SIG-M5 treated with dmso at 0.1 percent for 504 hours (cell line): ENCODE measurements around the gene EXD3.
"Not testable (repeated sequence)": the region's sequence is repeated elsewhere in the genome, so short reads cannot be mapped to it uniquely, and the experiment has no call there.

Experiments used
- DNase-seq: peaks from one replicate; lab custom pipeline; 2025; ENCODE audit not compliant: unreplicated experiment; lab: John Stamatoyannopoulos, UW

EXD3 gene

DNA sequence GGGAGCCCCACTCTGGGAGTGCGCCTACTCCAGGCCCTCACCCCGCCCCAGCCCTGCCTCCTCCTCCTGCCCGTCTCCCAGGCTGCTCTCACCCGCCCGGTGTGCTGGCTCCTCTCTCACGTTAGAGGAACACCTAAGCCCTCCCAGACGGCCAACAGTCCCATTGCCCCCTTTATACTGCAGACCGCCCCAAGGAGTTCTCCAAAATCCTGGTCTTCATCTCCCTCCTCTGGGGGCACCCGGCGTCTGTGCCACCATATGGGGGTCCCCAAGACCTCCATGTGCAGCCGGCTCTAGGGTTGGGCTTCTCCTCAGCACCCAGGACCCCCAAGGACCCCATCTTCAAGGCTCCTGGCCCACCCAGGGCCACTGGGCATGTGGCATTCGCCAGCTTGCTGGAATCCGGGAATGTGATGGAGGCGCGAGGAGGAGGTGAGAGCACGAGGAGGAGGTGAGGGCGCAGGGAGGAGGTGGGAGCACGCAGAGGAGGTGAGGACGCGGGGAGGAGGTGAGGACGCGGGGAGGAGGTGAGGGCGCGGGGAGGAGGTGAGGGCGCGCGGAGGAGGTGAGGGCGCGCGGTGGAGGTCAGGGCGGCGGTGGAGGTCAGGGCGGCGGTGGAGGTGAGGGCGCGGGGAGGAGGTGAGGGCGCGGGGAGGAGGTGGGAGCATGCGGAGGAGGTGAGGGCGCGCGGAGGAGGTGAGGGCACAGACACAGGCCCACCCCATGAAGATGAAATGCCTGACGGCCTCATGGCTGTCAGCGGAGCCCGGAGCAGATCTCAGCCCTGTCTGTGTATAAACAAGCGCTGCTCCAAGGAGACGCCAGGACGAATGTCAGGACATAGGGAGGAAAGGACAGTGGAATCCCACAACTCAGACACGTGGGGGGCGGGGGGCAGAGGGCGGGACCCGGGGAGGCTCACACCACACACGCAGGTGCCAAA, 41.2 kb downstream of the EXD3 start:
- DNase-seq: no peak

DNA sequence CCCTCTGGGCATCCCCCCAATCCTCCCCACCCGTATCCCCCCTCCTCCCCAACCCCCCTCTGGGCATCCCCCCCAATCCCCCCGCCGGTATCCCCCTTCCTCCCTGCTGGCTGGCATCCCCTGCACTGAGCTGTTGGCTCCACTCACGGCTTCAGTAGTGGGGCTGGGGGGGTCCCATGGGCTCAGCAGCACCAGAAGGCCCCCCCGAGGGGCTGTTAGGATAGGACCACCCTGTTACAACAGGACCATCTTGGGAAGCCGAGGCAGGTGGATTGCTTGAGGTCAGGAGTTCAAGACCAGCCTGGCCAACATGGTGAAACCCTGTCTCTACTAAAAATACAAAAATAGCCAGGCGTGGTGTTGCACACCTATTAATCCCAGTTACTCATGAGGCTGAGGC, 42.4 kb downstream of the EXD3 start:
- no peak for DNase-seq

DNA sequence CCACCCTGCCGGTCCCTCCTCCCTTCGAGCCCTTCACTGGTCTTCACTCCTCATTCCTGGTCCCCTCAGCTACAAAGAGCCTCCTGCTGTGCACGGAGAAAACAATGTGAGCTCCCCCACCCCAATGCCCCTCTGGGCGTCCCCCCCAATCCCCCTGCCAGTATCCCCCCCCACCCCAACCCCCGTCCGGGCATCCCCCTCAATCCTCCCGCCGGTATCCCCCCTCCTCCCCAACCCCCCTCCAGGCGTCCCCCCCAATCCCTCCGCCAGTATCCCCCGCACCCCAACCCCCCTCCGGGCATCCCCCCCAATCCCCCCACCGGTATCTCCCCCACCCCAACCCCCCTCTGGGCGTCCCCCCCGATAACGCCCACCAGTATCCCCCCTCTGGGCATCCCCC, 42.8 kb downstream of the EXD3 start:
- no peak for DNase-seq

DNA sequence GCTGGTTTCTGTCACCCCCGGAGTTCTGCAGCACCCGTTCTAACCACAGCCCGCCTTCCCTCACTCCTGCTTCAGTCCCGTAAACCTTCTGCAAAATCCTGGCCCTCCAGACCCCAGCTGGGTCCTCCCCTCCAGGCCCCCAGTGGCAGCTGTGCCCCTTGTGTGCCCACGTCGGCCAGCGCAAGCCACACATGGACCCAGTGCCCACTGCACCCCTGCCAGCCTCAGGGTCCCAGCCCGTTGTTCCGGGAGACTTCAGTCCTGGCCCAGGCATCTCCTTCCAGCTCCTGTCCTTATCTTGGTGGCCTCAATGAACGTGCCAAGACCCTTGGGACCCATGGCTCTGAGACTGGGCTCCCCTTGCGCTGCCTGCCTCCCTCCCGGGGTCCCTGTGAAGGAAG, 43.2 kb downstream of the EXD3 start:
- no peak for DNase-seq

DNA sequence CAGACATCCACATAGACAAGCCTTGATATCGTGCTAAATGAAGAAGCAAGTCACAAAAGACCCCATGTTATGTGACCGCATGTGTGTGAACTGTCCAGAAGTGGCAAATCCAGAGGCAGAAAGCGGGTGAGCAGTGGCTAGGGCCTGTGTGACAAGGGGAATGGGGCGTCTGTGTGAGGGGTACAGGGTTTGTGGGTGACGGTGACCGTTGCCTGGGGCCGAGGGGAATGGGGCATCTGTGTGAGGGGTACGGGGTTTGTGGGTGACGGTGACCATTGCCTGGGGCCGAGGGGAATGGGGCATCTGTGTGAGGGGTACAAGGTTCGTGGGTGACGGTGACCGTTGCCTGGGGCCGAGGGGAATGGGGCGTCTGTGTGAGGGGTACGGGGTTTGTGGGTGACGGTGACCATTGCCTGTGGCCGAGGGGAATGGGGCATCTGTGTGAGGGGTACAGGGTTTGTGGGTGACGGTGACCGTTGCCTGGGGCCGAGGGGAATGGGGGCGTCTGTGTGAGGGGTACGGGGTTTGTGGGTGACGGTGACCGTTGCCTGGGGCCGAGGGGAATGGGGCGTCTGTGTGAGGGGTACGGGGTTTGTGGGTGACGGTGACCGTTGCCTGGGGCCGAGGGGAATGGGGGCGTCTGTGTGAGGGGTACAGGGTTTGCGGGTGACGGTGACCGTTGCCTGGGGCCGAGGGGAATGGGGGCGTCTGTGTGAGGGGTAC, 44.1 kb downstream of the EXD3 start:
- not testable (repeated sequence) for DNase-seq

DNA sequence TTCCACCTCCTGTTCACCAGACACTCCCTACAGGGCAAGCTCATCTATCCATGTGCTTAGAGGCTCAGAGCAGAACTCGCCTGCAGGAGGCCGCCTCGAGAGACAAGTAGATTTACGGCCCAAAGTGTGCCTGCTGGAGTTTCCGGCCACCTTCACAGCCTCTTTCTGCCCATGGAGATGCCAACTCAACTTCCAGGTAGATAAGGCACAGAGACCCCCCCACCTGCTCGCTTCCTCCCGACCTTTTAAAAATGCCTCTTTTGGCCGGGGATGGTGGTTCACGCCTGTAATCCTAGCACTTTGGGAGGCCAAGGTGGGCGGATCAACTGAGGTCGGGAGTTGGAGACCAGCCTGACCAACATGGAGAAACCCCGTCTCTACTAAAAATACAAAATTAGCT, 46.6 kb downstream of the EXD3 start:
- DNase-seq: no peak

DNA sequence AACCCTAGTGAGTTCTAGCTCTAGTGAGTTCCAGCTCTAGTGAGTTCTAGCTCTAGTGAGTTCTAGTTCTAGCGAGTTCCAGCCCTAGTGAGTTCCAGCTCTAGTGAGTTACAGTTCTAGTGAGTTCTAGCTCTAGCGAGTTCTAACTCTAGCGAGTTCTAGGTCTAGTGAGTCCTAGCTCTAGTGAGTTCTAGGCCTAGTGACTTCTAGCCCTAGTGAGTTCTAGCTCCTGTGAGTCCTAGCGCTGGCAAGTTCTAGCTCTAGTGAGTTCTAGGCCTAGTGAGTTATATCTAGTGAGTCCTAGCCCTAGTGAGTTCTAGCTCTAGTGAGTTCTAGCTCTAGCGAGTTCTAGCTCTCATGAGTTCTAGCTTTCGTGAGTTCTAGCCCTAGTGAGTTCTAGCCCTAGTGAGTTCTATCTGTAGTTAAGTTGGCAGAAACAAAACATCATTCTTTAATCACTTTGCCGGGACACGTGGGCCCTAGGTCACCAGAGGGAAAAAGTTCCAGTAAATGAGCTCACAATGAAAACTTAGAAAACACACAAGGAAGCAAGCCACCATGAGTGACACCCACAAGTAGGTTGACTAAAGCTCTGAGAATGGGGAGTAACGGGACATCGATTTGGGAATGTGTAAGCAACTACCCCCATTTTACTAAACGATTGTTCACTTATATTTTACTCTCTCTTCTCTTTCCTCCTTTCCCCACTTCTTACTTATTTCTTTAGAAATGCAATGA, 47.5 kb downstream of the EXD3 start:
- no peak for DNase-seq

DNA sequence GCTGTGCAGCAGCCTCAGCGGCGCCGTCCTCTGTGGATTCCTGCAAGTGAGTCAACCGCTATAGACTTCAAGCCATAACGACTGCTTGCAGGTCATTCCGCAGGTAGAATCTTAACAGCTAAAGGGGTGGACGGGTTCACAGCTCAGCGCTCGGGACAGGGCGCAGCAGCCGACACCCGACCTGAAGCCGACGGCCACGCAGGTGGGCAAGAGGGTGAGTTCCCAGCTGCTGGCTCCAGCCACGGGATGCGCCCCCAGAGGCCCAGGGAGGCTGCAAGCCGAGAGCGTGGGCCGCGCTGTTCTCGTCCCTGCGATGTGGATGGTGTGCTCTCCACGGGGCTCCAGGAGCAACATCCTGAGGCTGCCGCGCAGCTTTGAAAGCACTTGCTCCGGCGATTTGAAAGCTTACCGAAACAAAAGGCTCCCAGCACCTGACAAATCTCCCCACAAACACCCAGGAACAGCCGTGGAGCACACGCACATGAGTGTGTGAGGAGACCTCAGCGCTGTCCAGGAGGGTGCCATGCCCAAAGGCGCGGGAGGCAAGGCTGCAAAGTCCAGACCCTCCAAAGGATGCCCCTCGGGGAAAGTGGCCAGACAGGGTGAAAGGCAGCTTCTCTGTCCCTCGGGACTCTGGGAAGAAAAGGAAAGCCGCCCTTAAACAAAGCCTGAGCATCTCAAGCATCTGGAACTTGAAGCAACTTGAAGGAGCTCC, 48.7 kb downstream of the EXD3 start:
- no peak for DNase-seq

DNA sequence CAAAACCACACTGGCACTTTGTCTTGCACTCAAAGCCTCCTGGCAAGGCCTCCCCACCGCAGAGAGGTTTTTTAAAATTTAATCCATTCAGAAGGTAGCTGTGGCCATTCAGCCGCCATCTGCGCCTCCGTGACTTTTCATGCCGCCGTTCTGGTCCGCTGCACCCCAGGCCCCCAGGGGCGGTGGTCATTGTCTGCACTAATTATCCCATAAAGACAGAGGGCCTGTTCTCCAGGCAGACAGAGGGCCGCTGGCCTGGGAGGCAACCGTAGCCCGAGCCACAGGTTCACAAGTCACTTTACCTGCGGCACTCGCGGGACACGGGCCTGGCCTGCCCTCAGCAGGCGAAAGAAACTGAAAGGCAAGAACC, 49.4 kb downstream of the EXD3 start:
- DNase-seq: no peak

DNA sequence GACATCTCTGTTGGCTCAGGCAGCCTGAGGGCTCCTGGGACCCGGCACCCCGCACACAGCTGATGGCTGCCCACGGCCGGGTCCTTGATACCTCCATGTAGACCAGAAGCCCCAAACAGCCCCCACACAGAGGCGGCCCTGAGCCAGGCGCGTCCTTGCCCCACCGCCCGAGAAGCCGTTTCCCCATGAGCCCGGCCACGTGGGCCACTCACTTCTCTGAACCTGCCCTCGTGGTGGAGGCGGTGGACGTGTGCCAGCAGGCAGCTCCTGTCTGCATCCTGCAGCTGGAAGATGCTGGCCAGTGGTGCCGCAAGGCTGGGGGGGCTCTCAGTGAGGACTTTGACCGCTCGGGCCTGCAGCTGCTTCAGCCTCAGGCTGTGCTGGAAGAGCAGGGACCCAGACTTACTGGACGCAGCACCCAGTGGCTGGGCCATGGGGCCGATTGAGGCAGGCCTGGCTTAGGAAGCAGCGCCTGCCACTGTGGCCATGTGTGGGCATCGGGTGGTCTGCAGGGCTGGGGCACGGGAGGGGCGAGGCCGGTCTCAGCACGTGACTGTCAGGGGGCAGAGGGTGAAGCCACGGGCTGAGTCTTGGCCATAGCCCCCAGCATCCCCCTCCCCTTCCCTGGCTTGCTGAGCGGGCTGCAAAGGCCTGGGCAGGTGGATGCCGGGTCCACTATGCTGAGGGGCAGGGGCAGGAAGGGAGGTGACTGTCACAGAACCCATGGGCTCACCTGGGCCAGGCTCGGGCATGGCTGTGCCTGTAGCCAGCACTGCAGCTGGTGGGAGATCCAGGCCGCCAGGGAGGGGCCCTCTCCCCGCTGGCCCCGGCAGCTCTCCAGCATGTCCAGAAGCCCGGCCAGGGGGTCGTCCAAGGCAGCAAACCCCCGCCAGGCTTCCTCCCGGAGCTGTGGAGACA, 50.0 kb downstream of the EXD3 start:
- no peak for DNase-seq

DNA sequence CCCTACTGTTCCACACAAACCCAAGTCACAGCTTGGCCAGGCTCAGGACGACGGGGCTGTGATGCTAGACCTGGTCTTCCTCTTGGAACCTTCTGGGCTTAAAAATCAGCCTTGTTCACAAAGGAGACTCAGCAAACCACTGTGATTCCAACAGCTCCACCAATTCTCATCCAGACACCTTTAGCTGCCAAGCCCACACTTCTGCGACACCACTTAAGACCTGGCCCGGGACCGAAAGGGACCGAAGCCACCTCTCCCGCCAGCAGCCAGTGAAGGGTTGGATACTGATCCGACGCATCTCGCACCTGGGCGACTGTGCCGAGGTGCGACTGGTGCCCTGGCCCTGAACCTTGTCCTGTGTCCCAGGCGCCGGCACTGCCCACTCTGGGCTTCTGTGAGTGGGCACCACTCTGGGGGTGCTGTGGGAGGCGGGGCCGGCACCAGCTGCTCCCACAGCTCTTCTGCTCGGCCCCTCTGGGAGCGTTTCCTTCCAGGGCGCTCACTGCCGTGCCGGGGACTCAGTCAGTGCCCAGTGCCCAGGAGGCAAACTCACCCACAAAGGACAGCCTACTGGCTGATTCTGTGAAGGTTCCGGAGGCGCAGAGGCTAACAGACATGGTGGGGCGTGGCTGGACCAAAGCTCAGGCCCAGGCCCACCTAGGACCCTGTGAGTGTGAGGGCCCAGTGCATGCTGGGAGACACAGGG, 50.9 kb downstream of the EXD3 start:
- DNase-seq: no peak

DNA sequence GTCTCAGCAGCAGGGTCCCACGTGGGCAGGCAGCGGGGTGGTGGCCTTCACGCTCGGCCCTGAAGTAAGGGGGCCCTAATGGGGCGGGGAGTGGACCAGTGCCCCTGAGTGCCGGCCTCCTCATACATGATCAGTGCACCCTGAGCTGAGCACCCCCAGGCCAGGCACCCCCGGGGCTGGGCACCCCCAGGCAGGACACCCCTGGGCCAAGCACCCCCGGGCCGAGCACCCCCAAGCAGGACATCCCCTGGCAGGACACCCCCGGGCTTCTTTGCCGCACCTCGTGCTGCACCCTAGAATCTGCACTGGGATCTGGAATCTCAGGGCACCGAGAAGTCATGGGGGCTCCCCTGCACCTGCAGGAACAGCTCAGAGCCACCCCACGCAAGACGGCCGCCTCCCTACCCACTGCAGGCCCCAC, 51.4 kb downstream of the EXD3 start:
- DNase-seq: no peak

DNA sequence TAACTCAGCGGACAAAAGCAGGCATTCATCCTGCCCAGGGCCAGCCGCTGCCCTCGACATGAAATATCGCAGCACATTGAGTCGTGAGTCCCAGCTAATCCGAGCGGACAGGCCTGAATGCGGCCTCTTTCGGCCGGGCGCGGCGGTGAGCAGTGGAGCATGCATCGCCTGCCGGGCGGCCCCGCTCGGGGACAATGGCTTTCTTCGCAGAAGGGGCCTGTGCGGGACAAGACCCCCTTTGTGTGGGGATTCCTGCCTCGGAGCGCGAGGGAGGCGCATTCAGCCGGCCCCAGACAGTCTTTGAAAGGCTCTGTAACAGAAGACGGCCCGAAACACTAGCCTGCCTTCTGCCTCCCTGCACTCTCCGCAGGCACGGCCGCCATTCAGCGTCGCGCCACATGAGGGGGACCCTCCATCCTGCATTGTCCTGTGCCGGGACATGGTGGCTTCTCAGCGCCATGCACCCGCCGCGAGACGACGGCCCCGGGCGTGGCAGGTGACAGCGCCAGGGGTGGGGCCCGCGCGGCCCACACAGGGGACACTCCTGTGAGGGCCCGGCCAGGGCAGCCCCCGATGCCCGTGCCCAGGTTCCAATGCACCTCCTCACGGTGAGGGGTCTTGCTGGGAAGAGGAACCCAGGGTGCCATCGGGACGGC, 52.0 kb downstream of the EXD3 start:
- DNase-seq: no peak

DNA sequence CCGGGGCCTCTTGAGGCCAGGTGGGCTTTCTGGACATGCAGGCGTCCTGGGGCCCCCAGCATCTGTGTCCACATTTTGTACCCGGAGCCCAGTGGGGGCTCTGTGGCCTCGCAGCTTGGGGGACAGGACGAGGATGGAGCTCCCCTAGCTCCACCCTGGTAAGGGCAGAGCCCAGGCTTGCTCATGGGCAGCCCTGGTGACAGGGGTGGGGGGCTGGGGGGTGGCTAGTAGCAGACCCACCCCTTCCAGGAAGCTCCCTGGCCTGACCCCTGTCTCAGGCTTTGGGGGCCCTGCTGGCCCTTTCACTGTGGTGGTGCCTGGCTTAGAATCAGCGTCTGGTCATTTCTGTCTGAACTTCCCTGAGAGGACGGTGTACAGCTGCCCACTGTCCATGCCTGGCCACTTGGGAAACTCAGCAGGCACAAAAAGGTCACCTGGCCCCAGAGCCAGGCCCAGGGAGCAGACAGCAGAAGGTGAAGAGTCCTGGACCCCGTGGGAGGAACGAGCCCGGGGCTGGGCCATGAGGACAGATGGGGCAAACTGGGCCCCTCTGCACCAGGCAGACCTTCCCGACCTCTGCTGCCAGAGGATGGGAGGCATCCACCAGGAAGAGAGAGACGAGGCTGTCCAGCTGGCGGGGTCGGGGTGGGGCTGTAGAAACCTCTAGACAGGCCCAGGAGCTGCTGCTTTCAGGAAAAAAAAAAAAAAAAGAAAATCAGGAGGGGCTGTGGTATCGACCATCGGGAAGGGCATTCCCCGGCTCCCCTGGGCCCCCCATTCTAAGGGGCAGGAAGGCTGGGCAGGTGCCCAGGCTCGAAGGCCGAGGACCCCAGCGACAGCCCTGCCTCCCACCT, 52.8 kb downstream of the EXD3 start:
- no peak for DNase-seq

DNA sequence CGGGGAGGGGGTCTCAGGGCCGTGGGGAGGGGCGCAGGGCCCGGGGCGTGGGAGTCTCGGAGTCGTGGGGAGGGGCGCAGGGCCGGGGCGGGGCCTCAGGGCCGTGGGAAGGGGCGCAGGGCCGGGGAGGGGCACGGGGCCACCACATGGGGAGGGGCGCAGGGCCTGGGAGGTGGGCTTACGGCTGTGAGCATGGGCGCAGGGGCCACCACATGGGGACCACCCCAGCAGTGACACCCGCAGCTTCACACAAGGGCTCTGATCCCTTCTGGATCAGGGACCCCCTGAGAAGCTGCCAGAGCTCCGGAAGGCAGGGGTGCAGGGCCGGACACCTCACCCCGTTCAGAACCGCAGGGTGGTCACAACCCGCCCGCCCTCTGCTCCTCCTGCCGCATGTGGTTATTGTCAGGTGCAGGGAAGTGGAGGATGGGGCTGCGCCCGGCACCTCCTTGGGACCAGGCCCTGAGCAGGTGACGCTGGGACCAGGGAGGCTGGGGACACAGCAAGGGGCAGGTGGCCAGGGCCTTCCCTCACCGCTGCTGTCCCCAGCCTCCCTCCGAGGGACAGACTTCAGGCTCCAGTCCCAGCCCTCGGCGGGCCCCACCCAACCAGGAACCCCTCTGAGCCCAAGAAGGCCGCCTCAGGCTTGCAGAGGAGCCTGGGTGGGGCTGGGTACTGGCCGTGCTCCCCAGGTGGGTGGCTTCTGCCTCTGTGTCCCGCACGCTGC, 53.7 kb downstream of the EXD3 start:
- no peak for DNase-seq

DNA sequence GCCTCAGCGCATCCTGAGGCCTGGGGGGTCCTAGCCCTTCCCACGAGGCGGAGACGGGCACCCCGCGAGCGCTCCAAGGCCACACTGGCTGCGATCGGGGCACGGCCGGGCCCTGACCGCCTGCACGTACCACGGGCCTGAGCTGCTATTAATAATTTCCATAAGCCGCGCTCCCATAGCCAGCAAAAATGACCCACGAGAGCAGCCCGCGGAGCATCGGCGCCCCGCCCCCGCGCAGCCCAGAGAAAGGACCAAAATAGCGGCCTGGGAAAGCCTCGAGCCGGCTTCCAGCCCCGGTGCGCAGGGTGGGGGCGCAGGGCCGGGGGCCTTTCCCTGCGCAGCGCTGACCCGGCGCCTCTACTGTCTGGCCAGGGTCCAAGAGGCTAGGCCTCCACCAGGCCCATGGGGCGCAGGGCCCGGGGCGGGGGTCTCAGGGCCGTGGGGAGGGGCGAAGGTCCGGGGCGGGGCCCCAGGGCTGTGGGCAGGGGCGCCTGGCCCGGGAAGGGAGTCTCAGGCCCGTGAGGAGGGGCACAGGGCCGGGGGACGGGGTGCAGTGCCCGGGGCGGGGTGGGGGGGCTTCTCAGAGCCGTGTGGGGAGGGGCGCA, 54.4 kb downstream of the EXD3 start:
- no peak for DNase-seq
